HCT116 (cell line): Measurements from ENCODE around the gene NDST3. TPM values are rescaled to one million over a fixed set of nuclear protein-coding genes. Genes with fewer than 3 reads are reported as not detected.

Source experiments
- ATAC-seq: fragments of 200-7000 bp; cut with Tn5 transposase; 2 replicates; pipeline ENCODE4 v1.9.1; 2020; ENCODE audit warnings: mild to moderate bottlenecking, moderate library complexity
- BruUV-seq: library from RNA; stranded (reverse); fragments of 400-500 nt; replicated peaks from 2 replicates; lab custom pipeline; 2021; lab: Mats Ljungman, UMichigan
- CTCF ChIA-PET: fragments of 300-600 bp; sonication (Branson Sonifier 250); formaldehyde crosslinking; loops from one replicate; lab custom pipeline; 2021; ENCODE audit warnings: antibody characterized with exemption; lab: Charles Lee
- POLR2A ChIA-PET: fragments of 300-600, 350-600 bp; sonication (Branson Sonifier 250); formaldehyde crosslinking; loops from one replicate; lab custom pipeline; 2021; ENCODE audit warnings: antibody characterized with exemption; lab: Charles Lee
- RAD21 ChIA-PET, 2 experiments: fragments of 300-600 bp; sonication (Branson Sonifier 250); formaldehyde crosslinking; loops; one replicate each; lab custom pipeline; 2023; ENCODE audit warnings: low total read pairs in 2 of 2; ENCODE audit not compliant: uncharacterized antibody in 2 of 2, unreplicated experiment in 2 of 2, low non-redundant PET in 1 of 2; lab: Charles Lee
- DNase-seq: peaks from one replicate; pipeline ENCODE4 v3.0.0-alpha.2; 2010; ENCODE audit warnings: low read depth, low spot score
- H2AFZ ChIP-seq: fragments of 200-600 bp; shearing (Covaris generic), sonication (generic); 2 replicates; pipeline ENCODE4 v1.6.1; 2017; ENCODE audit warnings: low read depth, mixed run types, mixed read lengths, antibody characterized with exemption, low read length; ENCODE audit not compliant: poor library complexity, severe bottlenecking
- H3K27ac ChIP-seq: 2 replicates; pipeline ENCODE4 v1.5.1; 2012; ENCODE audit warnings: low read depth, low read length
- H3K27me3 ChIP-seq: fragments of 200-600 bp; sonication (generic); 2 replicates; pipeline ENCODE4 v1.6.1; 2016; ENCODE audit warnings: mixed run types, low read length, mixed read lengths; ENCODE audit not compliant: insufficient read depth
- H3K36me3 ChIP-seq, 2 experiments: fragments of 200-500 bp in 1 of 2; fragments of 200-600 bp in 1 of 2; sonication (Bioruptor generic) in 1 of 2; sonication (generic) in 1 of 2; 2 replicates each; pipeline versions ENCODE4 v1.5.1 to v1.6.1; 2014 to 2016; ENCODE audit warnings: low read length in 2 of 2, inconsistent platforms in 1 of 2, mixed read lengths in 1 of 2, mixed run types in 1 of 2; ENCODE audit not compliant: insufficient read depth in 2 of 2, control insufficient read depth in 1 of 2
- H3K4me1 ChIP-seq, 2 experiments: fragments of 200-600 bp in 1 of 2; sonication (generic) in 1 of 2; 2 replicates each; pipeline versions ENCODE4 v1.5.1 to v1.6.1; 2012 to 2017; ENCODE audit warnings: low read length in 2 of 2, inconsistent platforms in 1 of 2, mild to moderate bottlenecking in 1 of 2, mixed read lengths in 1 of 2, mixed run types in 1 of 2, moderate library complexity in 1 of 2; ENCODE audit not compliant: insufficient read depth in 2 of 2, control insufficient read depth in 1 of 2
- H3K4me2 ChIP-seq: fragments of 200-600 bp; sonication (generic); 2 replicates; pipeline ENCODE4 v1.6.1; 2017; ENCODE audit warnings: mixed run types, low read length, mixed read lengths
- H3K4me3 ChIP-seq, 2 experiments: fragments of 200-600 bp in 1 of 2; sonication (generic) in 1 of 2; replicated peaks in 1 of 2; 2 replicates each; pipeline ENCODE4 v1.5.1; 2011 to 2016; ENCODE audit warnings: low read length in 2 of 2, control low read depth in 1 of 2, low read depth in 1 of 2, mild to moderate bottlenecking in 1 of 2, mixed read lengths in 1 of 2, mixed run types in 1 of 2
- H3K79me2 ChIP-seq: fragments of 200-600 bp; sonication (generic); 2 replicates; pipeline ENCODE4 v1.6.1; 2017; ENCODE audit warnings: mild to moderate bottlenecking, mixed run types, low read length, moderate library complexity, mixed read lengths; ENCODE audit not compliant: insufficient read depth
- H3K9ac ChIP-seq: fragments of 200-600 bp; sonication (generic); 2 replicates; pipeline ENCODE4 v1.6.1; 2016; ENCODE audit warnings: low read length, mixed read lengths
- H3K9me2 ChIP-seq: fragments of 200-600 bp; sonication (generic), shearing (Covaris generic); 2 replicates; pipeline ENCODE4 v1.6.1; 2017; ENCODE audit warnings: mixed run types, mild to moderate bottlenecking, moderate library complexity; ENCODE audit not compliant: insufficient read depth
- H3K9me3 ChIP-seq, 2 experiments: fragments of 200-500 bp in 1 of 2; fragments of 200-600 bp in 1 of 2; sonication (Bioruptor generic) in 1 of 2; sonication (generic) in 1 of 2; 2 replicates each; pipeline ENCODE4 v1.6.1; 2014 to 2017; ENCODE audit warnings: low read length in 2 of 2, mixed read lengths in 2 of 2, inconsistent platforms in 1 of 2, low read depth in 1 of 2, mild to moderate bottlenecking in 1 of 2, mixed run types in 1 of 2, moderate library complexity in 1 of 2; ENCODE audit not compliant: control insufficient read depth in 1 of 2, insufficient read depth in 1 of 2
- H4K20me1 ChIP-seq: fragments of 200-600 bp; sonication (generic), shearing (Covaris generic); 2 replicates; pipeline ENCODE4 v1.6.1; 2017; ENCODE audit warnings: mixed run types, mild to moderate bottlenecking, moderate library complexity; ENCODE audit not compliant: insufficient read depth
- CBX3 ChIP-seq: IDR thresholded peaks from 2 replicates; pipeline ENCODE4 v1.6.1; 2012; ENCODE audit warnings: low read depth
- CEBPB ChIP-seq: IDR thresholded peaks from 2 replicates; pipeline ENCODE4 v1.6.1; 2012; ENCODE audit warnings: low read depth
- EGR1 ChIP-seq: IDR thresholded peaks from 2 replicates; pipeline ENCODE4 v1.6.1; 2012; ENCODE audit warnings: low read depth
- ELF1 ChIP-seq: IDR thresholded peaks from 2 replicates; pipeline ENCODE4 v1.6.1; 2012; ENCODE audit warnings: low read depth, borderline replicate concordance
- EZH2phosphoT487 ChIP-seq: fragments of 200-600 bp; IDR thresholded peaks from 2 replicates; pipeline ENCODE4 v1.6.1; 2018; ENCODE audit warnings: antibody characterized with exemption, borderline replicate concordance
- FOSL1 ChIP-seq: IDR thresholded peaks from 2 replicates; pipeline ENCODE4 v1.6.1; 2012; ENCODE audit warnings: low read depth
- JUND ChIP-seq: IDR thresholded peaks from 2 replicates; pipeline ENCODE4 v1.6.1; 2012
- POLR2A ChIP-seq: IDR thresholded peaks from 2 replicates; pipeline ENCODE4 v1.7.0; 2011; ENCODE audit warnings: borderline replicate concordance; ENCODE audit not compliant: insufficient read depth, insufficient read length; ENCODE audit errors: extremely low read depth
- POLR2AphosphoS5 ChIP-seq: IDR thresholded peaks from 2 replicates; pipeline ENCODE4 v1.6.1; 2011; ENCODE audit warnings: mild to moderate bottlenecking, low read depth, low read length, moderate library complexity
- RAD21 ChIP-seq: IDR thresholded peaks from 2 replicates; pipeline ENCODE4 v1.6.1; 2012; ENCODE audit warnings: low read depth, mild to moderate bottlenecking
- SRF ChIP-seq: IDR thresholded peaks from 2 replicates; pipeline ENCODE4 v1.6.1; 2012; ENCODE audit warnings: low read depth
- YY1 ChIP-seq: IDR thresholded peaks from 2 replicates; pipeline ENCODE4 v1.6.1; 2011; ENCODE audit warnings: low read length, low read depth, moderate library complexity, mild to moderate bottlenecking; ENCODE audit not compliant: insufficient replicate concordance; ENCODE audit errors: extremely low read depth
- ZFX ChIP-seq: fragments of 450-650 bp; IDR thresholded peaks from 2 replicates; pipeline ENCODE4 v1.6.1; 2017
- ZNF274 ChIP-seq: fragments of 200-500 bp; sonication (Bioruptor generic); IDR thresholded peaks from 2 replicates; pipeline ENCODE4 v1.6.1; 2014; ENCODE audit warnings: mild to moderate bottlenecking, low read depth, low read length, inconsistent platforms
- intact Hi-C: fragments of 100-400 bp; cut with micrococcal nuclease; formaldehyde crosslinking; loops from 2 replicates; pipeline ENCODE4 v1.10.0; 2022
- total RNA-seq: library from RNA; stranded (reverse); gene quantifications from one replicate; pipeline ENCODE4 v1.2.1, GENCODE V29; 2021; ENCODE audit not compliant: unreplicated experiment
- TF ChIP-seq, protein P1 (sequence below): IDR thresholded peaks from 2 replicates; pipeline ENCODE4 v1.6.1; 2011; ENCODE audit warnings: mild to moderate bottlenecking, low read length, moderate library complexity; ENCODE audit not compliant: insufficient replicate concordance; ENCODE audit errors: extremely low read depth
- TF ChIP-seq, protein P2 (sequence below): IDR thresholded peaks from 2 replicates; pipeline ENCODE4 v1.6.1; 2012; ENCODE audit warnings: low read depth
- TF ChIP-seq, protein P3 (sequence below): IDR thresholded peaks from 2 replicates; pipeline ENCODE4 v1.6.1; 2012
- TF ChIP-seq, protein P4 (sequence below): IDR thresholded peaks from 2 replicates; pipeline ENCODE4 v1.6.1; 2012

The NDST3 gene
- total RNA-seq, 1 experiment from 2014 or later = not detected

DNA sequence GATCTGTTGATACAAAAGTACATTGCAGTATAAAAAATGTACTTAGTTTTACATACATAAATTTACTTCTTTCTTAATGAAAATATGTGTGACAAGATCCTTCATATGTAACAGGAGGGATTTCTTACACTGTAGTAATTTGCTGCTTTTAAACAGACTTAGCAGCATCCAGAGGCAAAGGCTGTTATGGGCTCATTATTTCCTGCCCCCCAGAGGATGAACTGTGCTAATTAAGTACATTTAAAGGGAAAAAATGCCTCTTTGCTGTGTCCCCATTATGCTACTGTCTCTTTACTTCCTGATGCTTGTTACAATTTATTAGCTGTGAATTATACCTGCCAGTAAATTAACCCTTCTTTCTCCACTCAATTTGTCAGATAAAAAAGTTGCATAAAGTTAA, 47.1 kb downstream of the NDST3 start:
- no peak overlapping the region for H3K4me3 ChIP-seq
- H3K27me3 ChIP-seq = no peaks in the 10 kb centered on the region
- H3K36me3 ChIP-seq = no peaks in the 10 kb centered on the region
- POLR2A ChIA-PET = no interaction called here
- CTCF ChIA-PET = no interaction called here
- intact Hi-C loops = no loop called here
- H3K4me2 ChIP-seq = no peak overlapping the region
- no peak overlapping the region for H3K9ac ChIP-seq
- H3K27ac ChIP-seq = no peak overlapping the region
- no peaks in the 10 kb centered on the region for H4K20me1 ChIP-seq
- ATAC-seq (no peak), DNase-seq (no peak)
- BruUV-seq = no TSS peak
- RAD21 ChIA-PET = no interaction called here
- H3K79me2 ChIP-seq = no peaks in the 10 kb centered on the region
- TF ChIP-seq, protein P1, sequence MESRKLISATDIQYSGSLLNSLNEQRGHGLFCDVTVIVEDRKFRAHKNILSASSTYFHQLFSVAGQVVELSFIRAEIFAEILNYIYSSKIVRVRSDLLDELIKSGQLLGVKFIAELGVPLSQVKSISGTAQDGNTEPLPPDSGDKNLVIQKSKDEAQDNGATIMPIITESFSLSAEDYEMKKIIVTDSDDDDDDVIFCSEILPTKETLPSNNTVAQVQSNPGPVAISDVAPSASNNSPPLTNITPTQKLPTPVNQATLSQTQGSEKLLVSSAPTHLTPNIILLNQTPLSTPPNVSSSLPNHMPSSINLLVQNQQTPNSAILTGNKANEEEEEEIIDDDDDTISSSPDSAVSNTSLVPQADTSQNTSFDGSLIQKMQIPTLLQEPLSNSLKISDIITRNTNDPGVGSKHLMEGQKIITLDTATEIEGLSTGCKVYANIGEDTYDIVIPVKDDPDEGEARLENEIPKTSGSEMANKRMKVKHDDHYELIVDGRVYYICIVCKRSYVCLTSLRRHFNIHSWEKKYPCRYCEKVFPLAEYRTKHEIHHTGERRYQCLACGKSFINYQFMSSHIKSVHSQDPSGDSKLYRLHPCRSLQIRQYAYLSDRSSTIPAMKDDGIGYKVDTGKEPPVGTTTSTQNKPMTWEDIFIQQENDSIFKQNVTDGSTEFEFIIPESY = no peak
- TF ChIP-seq, protein P2, sequence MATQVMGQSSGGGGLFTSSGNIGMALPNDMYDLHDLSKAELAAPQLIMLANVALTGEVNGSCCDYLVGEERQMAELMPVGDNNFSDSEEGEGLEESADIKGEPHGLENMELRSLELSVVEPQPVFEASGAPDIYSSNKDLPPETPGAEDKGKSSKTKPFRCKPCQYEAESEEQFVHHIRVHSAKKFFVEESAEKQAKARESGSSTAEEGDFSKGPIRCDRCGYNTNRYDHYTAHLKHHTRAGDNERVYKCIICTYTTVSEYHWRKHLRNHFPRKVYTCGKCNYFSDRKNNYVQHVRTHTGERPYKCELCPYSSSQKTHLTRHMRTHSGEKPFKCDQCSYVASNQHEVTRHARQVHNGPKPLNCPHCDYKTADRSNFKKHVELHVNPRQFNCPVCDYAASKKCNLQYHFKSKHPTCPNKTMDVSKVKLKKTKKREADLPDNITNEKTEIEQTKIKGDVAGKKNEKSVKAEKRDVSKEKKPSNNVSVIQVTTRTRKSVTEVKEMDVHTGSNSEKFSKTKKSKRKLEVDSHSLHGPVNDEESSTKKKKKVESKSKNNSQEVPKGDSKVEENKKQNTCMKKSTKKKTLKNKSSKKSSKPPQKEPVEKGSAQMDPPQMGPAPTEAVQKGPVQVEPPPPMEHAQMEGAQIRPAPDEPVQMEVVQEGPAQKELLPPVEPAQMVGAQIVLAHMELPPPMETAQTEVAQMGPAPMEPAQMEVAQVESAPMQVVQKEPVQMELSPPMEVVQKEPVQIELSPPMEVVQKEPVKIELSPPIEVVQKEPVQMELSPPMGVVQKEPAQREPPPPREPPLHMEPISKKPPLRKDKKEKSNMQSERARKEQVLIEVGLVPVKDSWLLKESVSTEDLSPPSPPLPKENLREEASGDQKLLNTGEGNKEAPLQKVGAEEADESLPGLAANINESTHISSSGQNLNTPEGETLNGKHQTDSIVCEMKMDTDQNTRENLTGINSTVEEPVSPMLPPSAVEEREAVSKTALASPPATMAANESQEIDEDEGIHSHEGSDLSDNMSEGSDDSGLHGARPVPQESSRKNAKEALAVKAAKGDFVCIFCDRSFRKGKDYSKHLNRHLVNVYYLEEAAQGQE = no peak
- TF ChIP-seq RAD21 = no peak
- TF ChIP-seq POLR2AphosphoS5 = no peak
- TF ChIP-seq YY1 = no peak
- TF ChIP-seq, protein P3, sequence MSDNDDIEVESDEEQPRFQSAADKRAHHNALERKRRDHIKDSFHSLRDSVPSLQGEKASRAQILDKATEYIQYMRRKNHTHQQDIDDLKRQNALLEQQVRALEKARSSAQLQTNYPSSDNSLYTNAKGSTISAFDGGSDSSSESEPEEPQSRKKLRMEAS = no peak
- no peak for TF ChIP-seq ZFX
- TF ChIP-seq CBX3 = no peak
- no peak for TF ChIP-seq JUND
- TF ChIP-seq, protein P4, sequence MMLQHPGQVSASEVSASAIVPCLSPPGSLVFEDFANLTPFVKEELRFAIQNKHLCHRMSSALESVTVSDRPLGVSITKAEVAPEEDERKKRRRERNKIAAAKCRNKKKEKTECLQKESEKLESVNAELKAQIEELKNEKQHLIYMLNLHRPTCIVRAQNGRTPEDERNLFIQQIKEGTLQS = no peak
- no peak for TF ChIP-seq POLR2A
- no peak for TF ChIP-seq EZH2phosphoT487
- no peak for TF ChIP-seq CEBPB
- no peak for TF ChIP-seq EGR1
- no peak for TF ChIP-seq SRF
- TF ChIP-seq FOSL1 = no peak
- TF ChIP-seq ZNF274 = no peak
- no peak for TF ChIP-seq ELF1
- peaks cover 4 to 18% of the 10 kb centered on the region in 2 experiments; a peak in 3 of 4 replicates for H3K4me1 ChIP-seq
- H3K9me3 ChIP-seq = no peaks in the 10 kb centered on the region
- no peak overlapping the region for H2AFZ ChIP-seq
- no peaks in the 10 kb centered on the region for H3K9me2 ChIP-seq
